ENCODE results near the gene SLC66A2. TPM values are rescaled to one million over a fixed set of nuclear protein-coding genes. Genes with fewer than 3 reads are reported as not detected.

SLC66A2 gene
- total RNA-seq, 1 donor from 2014 or later: 34.4 TPM

GRCh38 chr18:79899609-79900445, 51.6 kb downstream of the SLC66A2 start:
- TF ChIP-seq, protein P1, sequence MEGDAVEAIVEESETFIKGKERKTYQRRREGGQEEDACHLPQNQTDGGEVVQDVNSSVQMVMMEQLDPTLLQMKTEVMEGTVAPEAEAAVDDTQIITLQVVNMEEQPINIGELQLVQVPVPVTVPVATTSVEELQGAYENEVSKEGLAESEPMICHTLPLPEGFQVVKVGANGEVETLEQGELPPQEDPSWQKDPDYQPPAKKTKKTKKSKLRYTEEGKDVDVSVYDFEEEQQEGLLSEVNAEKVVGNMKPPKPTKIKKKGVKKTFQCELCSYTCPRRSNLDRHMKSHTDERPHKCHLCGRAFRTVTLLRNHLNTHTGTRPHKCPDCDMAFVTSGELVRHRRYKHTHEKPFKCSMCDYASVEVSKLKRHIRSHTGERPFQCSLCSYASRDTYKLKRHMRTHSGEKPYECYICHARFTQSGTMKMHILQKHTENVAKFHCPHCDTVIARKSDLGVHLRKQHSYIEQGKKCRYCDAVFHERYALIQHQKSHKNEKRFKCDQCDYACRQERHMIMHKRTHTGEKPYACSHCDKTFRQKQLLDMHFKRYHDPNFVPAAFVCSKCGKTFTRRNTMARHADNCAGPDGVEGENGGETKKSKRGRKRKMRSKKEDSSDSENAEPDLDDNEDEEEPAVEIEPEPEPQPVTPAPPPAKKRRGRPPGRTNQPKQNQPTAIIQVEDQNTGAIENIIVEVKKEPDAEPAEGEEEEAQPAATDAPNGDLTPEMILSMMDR (IDR thresholded peaks at IDR 0.05; ENCODE audit: unreplicated experiment): no peak
- H3K4me1 Mint-ChIP-seq: no peaks in the 10 kb centered on the region
- H3K4me3 Mint-ChIP-seq: no peak overlapping the region
- peaks cover 54% of the 10 kb centered on the region for H3K36me3 Mint-ChIP-seq
- peak in 1 of 2 experiments; percentile 28 for DNase-seq (ENCODE audit: low spot score in 2 of 2, unreplicated experiment in 2 of 2)
- H3K27me3 Mint-ChIP-seq (ENCODE audit: low read depth): no peaks in the 10 kb centered on the region
- peak overlapping the region; percentile 25 for H3K27ac Mint-ChIP-seq
- H3K9me3 Mint-ChIP-seq: peaks cover 34% of the 10 kb centered on the region

DNA sequence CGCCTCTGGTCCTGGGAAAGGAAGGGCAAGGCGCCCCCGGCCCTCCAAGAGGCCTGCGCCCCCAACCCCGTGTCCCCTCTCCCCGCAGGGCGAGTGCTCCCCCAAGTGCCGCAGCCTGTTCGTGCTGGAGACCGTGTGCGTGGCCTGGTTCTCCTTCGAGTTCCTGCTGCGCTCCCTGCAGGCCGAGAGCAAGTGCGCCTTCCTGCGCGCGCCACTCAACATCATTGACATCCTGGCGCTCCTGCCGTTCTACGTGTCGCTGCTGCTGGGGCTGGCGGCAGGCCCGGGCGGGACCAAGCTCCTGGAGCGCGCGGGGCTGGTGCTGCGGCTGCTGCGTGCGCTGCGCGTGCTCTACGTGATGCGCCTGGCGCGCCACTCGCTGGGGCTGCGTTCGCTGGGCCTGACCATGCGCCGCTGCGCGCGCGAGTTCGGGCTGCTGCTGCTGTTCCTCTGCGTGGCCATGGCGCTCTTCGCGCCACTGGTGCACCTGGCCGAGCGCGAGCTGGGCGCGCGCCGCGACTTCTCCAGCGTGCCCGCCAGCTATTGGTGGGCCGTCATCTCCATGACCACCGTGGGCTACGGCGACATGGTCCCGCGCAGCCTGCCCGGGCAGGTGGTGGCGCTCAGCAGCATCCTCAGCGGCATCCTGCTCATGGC, 52.4 kb downstream of the SLC66A2 start:
- Mint-ChIP-seq H3K27me3 (ENCODE audit: low read depth) (no peaks in the 10 kb centered on the region), H3K4me3 (no peak overlapping the region), H3K4me1 (no peaks in the 10 kb centered on the region), H3K36me3 (peaks cover 55% of the 10 kb centered on the region), H3K27ac (no peak overlapping the region), H3K9me3 (peaks cover 39% of the 10 kb centered on the region)
- DNase-seq (ENCODE audit: low spot score in 2 of 2, unreplicated experiment in 2 of 2): peak in 1 of 2 experiments; percentile 19
- TF ChIP-seq, protein P1 (IDR thresholded peaks at IDR 0.05; ENCODE audit: unreplicated experiment): no peak

GRCh38 chr18:79897940-79898625, 53.4 kb downstream of the SLC66A2 start:
- peak in 1 of 2 experiments; percentile 28 for DNase-seq (ENCODE audit: low spot score in 2 of 2, unreplicated experiment in 2 of 2)
- peaks cover 49% of the 10 kb centered on the region for H3K9me3 Mint-ChIP-seq
- H3K4me3 Mint-ChIP-seq: no peak overlapping the region
- no peaks in the 10 kb centered on the region for H3K27me3 Mint-ChIP-seq (ENCODE audit: low read depth)
- no peak overlapping the region for H3K27ac Mint-ChIP-seq
- TF ChIP-seq, protein P1 (IDR thresholded peaks at IDR 0.05; ENCODE audit: unreplicated experiment): no peak
- peaks cover 54% of the 10 kb centered on the region for H3K36me3 Mint-ChIP-seq
- no peaks in the 10 kb centered on the region for H3K4me1 Mint-ChIP-seq

DNA sequence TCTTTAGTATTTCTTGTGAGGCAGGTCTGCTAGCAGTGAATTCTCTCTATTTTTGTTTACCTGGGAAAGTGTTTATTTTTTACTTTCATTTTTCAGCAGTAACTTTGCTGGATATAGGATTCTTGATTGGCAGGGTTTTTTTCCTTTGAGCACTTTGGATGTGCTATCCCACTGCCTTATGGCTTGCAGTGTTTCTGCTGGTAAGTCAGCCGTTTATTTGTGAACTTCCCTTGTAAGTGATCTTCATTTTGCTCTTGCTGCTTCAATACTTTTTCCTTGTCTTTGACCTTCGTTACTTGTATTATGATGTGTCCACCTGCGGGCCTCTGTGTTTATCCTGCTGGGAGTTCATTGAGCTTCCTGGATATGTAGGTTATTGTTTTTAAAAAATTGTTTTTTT, 54.7 kb downstream of the SLC66A2 start:
- H3K9me3 Mint-ChIP-seq: peaks cover 61% of the 10 kb centered on the region
- H3K36me3 Mint-ChIP-seq: peaks cover 44% of the 10 kb centered on the region
- no peaks in the 10 kb centered on the region for H3K27me3 Mint-ChIP-seq (ENCODE audit: low read depth)
- TF ChIP-seq, protein P1 (IDR thresholded peaks at IDR 0.05; ENCODE audit: unreplicated experiment): no peak
- no peak overlapping the region for H3K4me3 Mint-ChIP-seq
- DNase-seq (ENCODE audit: low spot score in 2 of 2, unreplicated experiment in 2 of 2): no peak
- no peaks in the 10 kb centered on the region for H3K4me1 Mint-ChIP-seq
- no peak overlapping the region for H3K27ac Mint-ChIP-seq

GRCh38 chr18:79890674-79891073, 60.8 kb downstream of the SLC66A2 start:
- no peak overlapping the region for H3K4me3 Mint-ChIP-seq
- H3K4me1 Mint-ChIP-seq: no peaks in the 10 kb centered on the region
- no peaks in the 10 kb centered on the region for H3K27me3 Mint-ChIP-seq (ENCODE audit: low read depth)
- H3K36me3 Mint-ChIP-seq: peaks cover 27% of the 10 kb centered on the region
- no peak for DNase-seq (ENCODE audit: low spot score in 2 of 2, unreplicated experiment in 2 of 2)
- H3K9me3 Mint-ChIP-seq: peaks cover 65% of the 10 kb centered on the region
- no peak overlapping the region for H3K27ac Mint-ChIP-seq
- TF ChIP-seq, protein P1 (IDR thresholded peaks at IDR 0.05; ENCODE audit: unreplicated experiment): no peak

All from mesothelial cell of epicardium (in vitro differentiated cells).